T-helper 1 cell treated with Interleukin-12 subunit alpha and Interleukin-12 subunit beta and Interleukin-4 antibody, amounts not matched to agents 30 μg/mL and 1 μg/mL, for 36 hours (primary cell): ENCODE results near the gene RRP7A.
"Not testable (repeated sequence)": the region's sequence is repeated elsewhere in the genome, so short reads cannot be mapped to it uniquely, and the experiment has no call there.

ENCODE experiments used
- H3K27ac Mint-ChIP-seq: one replicate; pipeline ENCODE4 v1.8.0; 2021; ENCODE audit warnings: mild to moderate bottlenecking, mixed read lengths
- H3K27me3 Mint-ChIP-seq: one replicate; pipeline ENCODE4 v1.8.0; 2021; ENCODE audit warnings: low read depth, mixed read lengths
- H3K36me3 Mint-ChIP-seq: one replicate; pipeline ENCODE4 v1.8.0; 2021; ENCODE audit warnings: low read depth, mixed read lengths
- H3K4me1 Mint-ChIP-seq: one replicate; pipeline ENCODE4 v1.8.0; 2021; ENCODE audit warnings: low read depth, mixed read lengths
- H3K4me3 Mint-ChIP-seq: one replicate; pipeline ENCODE4 v1.8.0; 2021; ENCODE audit warnings: mild to moderate bottlenecking, moderate library complexity, mixed read lengths
- H3K9me3 Mint-ChIP-seq: one replicate; pipeline ENCODE4 v1.8.0; 2021; ENCODE audit warnings: mixed read lengths

RRP7A gene

DNA sequence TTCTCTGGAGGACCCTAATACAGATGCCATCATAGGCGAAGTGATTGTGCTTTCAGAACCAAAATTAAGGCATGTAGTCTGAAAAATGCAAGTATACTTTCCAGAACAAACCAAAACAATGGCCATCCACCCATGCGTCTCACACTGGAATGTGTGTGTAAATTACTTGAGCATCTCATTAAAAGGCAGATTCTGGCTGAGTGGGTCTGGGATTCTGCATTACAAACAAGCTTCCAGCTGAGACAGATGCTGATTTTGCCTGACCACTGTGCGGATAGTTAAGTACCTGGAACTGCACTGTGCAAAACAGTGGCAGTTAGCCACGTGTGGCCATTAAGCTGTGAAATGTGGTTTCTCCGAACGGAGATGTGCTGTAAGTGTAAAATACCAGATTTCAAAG lies 26.2 kb downstream of the RRP7A start:
- H3K27me3 Mint-ChIP-seq, result peaks cover 6% of the 10 kb centered on the region
- H3K4me1 Mint-ChIP-seq, result peaks cover 4% of the 10 kb centered on the region
- H3K27ac Mint-ChIP-seq, result no peak overlapping the region
- no peaks in the 10 kb centered on the region for H3K9me3 Mint-ChIP-seq
- peaks cover 2% of the 10 kb centered on the region for H3K36me3 Mint-ChIP-seq
- H3K4me3 Mint-ChIP-seq, result no peak overlapping the region

DNA sequence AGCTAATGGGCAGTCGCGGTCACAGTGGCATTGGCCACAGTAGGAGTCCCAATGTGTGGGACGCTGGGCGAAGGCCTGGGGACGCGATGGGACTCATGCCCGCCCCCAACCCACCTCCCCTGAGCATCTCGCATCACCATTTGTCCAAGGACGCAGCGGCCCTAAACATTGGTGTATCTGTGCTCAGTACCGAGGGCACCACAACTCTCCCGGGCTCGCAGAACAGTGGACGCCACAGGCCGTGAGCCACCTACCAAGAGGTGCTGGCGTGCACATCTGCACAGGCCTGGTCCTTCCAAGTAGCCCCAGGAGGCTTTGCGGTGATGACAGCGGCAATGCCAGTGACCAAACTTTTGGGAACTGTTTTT lies 27.3 kb downstream of the RRP7A start:
- Mint-ChIP-seq H3K36me3 (peaks cover 2% of the 10 kb centered on the region), H3K27ac (no peak overlapping the region), H3K9me3 (no peaks in the 10 kb centered on the region), H3K4me1 (peaks cover 1% of the 10 kb centered on the region), H3K27me3 (peaks cover 6% of the 10 kb centered on the region), H3K4me3 (no peak overlapping the region)

DNA sequence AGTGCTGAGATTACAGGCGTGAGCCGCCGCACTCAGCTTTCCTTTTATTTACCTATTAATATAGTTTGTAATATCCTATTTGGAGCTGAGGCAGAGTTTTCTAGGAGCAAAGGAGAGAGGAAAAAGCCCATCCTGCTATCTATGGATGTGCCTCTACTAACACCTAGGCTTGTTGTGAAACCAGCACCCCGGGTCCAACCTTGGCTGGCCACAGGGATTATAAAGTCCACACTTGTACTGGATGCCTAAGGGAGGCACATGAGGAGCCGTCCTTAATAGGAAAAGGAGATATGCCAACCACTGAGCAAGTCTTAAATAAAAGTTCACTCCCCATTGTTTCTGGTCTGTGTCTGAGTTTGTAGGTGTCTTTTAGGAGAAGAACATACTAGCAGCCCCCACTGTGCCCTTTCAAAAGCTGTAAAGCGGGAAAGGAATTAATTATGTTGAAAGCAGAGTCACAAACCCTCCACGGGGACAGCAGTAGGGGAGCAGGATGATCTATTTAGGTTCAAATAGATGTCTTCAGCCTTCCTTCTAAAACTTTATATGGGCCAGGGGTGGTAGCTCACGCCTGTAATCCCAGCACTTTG lies 29.3 kb downstream of the RRP7A start:
- peaks cover 6% of the 10 kb centered on the region for H3K27me3 Mint-ChIP-seq
- H3K27ac Mint-ChIP-seq, result no peak overlapping the region
- no peaks in the 10 kb centered on the region for H3K4me1 Mint-ChIP-seq
- H3K9me3 Mint-ChIP-seq, result no peaks in the 10 kb centered on the region
- H3K36me3 Mint-ChIP-seq, result no peaks in the 10 kb centered on the region
- no peak overlapping the region for H3K4me3 Mint-ChIP-seq

DNA sequence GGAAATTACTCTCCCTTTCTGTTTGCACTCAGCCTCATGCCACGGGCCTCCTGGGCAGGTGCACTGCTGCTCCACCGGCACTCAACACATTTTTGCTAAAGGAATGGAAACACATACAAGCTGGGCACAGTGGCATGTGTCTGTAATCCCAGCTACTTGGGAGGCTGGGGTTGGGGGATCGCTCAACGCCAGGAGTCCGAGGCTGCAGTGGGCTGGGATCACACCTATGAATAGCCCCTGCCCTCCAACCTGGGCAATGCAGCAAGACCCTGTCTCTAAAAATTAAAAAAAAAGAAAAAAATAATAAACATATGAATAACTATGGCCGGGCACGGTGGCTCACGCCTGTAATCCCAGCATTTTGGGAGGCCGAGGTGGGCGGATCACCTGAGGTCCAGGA lies 30.6 kb downstream of the RRP7A start:
- Mint-ChIP-seq H3K4me1 (no peaks in the 10 kb centered on the region), H3K4me3 (no peak overlapping the region), H3K27ac (no peak overlapping the region), H3K27me3 (peaks cover 8% of the 10 kb centered on the region), H3K36me3 (no peaks in the 10 kb centered on the region), H3K9me3 (no peaks in the 10 kb centered on the region)

DNA sequence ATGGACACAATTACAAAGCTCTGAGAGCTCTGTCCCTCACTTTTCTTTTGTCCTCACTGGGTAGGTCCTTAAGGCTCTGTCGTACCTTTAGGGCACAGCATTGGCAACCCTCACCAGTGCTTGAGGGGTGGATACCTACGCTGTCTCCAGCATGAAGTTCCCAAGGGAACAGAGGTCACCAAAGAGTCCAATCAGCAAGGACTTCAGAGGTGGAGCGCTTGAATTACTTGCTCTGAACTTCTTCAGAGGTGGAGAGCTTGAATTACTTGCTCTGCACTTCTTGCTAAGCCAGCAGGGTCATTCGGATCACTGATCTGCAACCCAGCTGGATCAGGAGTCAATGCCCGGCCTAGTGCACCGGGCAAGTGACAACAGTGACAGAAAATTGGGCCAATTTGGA lies 35.1 kb downstream of the RRP7A start:
- Mint-ChIP-seq H3K27me3 (peaks cover 6% of the 10 kb centered on the region), H3K4me3 (no peak overlapping the region), H3K27ac (no peak overlapping the region), H3K4me1 (no peaks in the 10 kb centered on the region), H3K36me3 (no peaks in the 10 kb centered on the region), H3K9me3 (no peaks in the 10 kb centered on the region)

DNA sequence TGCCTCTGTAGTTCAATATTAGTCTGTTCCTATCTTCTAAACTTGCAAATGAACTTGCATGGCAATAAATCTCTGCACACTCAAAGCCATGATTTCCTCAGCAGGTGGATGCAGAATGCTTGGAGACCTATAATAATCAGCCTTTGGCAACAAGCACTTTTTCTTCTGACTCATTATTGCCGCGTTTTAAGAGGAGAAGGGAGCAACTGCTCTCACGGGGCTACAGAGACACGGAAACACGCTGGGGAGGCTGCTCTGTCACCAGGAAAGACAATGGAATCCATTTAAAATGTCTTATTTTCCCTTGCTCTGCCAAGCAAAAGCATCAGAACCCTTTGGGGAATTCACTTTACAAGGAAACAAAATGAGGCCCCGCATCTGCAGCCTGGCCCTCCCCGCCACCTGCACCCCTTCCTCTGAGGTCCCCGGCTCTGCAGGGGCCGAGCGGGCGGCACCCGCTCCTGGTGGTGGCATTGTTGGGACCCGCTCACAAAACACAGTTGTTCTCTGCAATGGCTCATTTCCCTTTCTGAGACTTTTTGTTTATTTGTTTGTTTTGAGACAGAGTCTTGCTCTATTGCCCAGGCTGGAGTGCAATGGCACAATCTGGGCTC lies 35.9 kb downstream of the RRP7A start:
- H3K9me3 Mint-ChIP-seq, H3K4me3 Mint-ChIP-seq, H3K27me3 Mint-ChIP-seq, H3K36me3 Mint-ChIP-seq, H3K27ac Mint-ChIP-seq, H3K4me1 Mint-ChIP-seq: not testable (repeated sequence)

DNA sequence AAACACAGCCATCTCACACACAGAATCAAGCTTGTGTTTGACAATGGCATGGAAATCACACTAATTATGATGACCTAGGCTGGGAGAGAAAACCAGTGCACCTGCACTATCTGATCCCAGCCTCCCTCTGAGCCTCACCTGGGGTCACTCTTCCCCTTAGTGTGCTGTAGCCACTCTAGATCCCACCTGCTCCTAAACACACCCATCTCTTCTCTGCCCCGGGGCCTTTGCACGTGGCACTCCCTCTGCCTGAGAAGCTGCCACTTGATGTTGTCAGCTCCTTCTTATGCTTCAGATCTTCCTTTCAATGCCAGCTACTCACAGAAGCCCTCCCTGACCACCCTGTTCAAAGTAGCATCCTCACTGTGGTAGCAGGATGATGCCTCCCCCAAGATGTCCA lies 44.5 kb downstream of the RRP7A start:
- Mint-ChIP-seq H3K27me3 (peaks cover 16% of the 10 kb centered on the region), H3K9me3 (no peaks in the 10 kb centered on the region), H3K27ac (no peak overlapping the region), H3K4me3 (no peak overlapping the region), H3K36me3 (no peaks in the 10 kb centered on the region), H3K4me1 (peaks cover 8% of the 10 kb centered on the region)

DNA sequence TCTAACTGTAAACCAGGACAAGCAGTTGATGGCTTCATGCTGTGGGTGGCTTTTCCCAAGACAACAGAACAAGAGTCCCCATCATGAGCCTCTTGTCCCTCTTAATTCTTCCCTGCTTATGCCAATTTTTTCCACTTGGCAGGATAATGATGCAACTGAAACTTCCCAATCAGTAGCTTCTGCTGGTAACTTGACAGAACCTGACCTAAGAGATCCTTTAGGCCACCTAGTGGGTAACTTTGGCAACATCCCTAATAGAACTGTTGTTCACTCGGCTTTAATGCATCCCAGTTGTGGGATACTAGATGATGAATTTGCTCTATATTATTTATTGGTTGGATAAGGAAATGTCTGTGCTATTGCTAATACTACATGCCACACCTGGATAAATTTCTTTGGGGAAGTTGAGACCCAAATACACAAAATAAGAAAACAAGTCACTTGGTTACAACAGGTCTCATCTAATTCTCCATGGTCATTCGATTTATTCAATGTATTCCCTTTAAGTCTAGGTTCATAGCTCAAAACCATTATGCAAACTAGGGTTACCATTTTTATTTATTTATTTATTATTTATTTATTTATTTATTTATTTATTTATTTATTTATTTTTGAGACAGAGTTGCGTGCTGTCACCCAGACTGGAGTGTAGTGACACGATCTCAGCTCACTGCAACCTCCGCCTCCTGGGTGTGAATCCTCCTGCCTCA lies 46.0 kb downstream of the RRP7A start:
- H3K36me3 Mint-ChIP-seq, result no peaks in the 10 kb centered on the region

DNA sequence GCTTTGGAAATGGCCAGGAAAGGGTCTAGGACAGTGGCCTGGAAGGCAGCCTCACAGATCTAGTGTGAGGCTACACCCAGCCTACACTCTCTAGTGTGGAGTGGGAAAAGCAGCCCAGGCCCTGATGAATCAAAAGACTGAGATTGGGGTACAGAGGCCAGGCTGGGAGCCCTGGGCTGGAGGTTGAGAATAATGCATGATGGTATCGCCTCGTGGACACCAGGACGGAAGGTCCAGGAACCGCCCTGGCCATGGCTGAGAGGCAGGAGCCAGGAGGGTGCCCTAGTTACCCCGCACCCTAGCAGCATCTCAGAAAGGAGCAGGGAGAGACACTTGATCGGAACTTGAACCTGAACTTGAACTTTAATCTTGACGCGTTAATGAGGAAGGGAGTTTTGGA lies 46.9 kb downstream of the RRP7A start:
- Mint-ChIP-seq H3K27me3 (peaks cover 27% of the 10 kb centered on the region), H3K4me3 (no peak overlapping the region), H3K36me3 (no peaks in the 10 kb centered on the region), H3K27ac (no peak overlapping the region), H3K9me3 (no peaks in the 10 kb centered on the region), H3K4me1 (peaks cover 3% of the 10 kb centered on the region)

More for the DNA sequence above, 46.0 kb downstream of the RRP7A start:
- peaks cover 6% of the 10 kb centered on the region for H3K4me1 Mint-ChIP-seq
- no peaks in the 10 kb centered on the region for H3K9me3 Mint-ChIP-seq
- no peak overlapping the region for H3K4me3 Mint-ChIP-seq
- H3K27ac Mint-ChIP-seq, result no peak overlapping the region
- peaks cover 18% of the 10 kb centered on the region for H3K27me3 Mint-ChIP-seq

DNA sequence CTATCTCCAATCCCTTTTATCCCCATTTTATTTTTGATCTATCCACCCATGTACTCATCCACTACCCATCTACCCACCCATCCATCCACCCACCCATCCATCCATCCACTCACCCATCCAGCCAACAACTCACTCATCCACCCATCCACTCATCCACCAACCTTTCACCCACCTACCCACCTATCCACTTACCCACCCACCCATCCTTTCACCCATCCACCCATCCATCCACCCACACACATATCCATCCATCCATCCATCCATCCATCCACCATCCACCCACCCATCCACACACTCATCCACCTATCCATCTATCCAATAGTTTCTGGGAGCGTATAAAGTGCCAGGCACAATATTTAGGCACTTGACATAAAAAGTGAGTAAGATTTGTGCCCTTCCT lies 48.2 kb downstream of the RRP7A start:
- no peaks in the 10 kb centered on the region for H3K9me3 Mint-ChIP-seq

DNA sequence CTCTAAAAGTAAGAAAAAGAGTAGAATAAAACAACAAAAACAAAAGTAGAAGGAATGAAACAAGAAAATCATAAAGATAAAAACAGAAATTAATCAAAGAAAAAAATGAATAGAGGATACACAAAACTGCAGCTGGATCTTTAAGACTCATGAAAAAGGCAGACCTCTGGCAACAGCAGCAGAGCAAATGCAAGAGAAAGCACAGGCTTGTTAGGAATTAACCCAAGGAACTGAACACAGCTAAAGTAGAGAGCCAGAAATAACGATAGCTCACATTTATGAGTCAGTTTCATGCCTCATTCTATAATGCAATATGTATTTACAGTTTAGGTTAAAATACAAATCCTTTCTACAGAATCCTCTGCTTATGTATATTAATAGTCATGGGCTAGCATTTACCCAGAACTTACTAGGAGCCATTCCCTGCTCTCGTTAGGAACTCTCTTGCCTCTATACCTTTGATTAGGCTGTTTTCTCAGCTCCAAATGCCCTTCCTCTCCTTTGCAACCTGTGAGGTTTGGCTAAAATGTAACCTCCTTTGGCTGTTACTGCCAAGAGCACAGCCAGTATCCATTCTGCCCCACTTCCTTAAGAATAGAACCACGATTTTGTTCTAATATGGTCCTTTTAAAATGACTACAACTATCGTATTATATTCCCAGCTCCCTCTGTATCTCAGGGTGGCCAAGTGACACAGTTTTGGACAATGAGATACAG lies 49.1 kb downstream of the RRP7A start:
- H3K36me3 Mint-ChIP-seq, result no peaks in the 10 kb centered on the region
- H3K4me3 Mint-ChIP-seq, result no peak overlapping the region
- peaks cover 29% of the 10 kb centered on the region for H3K27me3 Mint-ChIP-seq
- no peaks in the 10 kb centered on the region for H3K9me3 Mint-ChIP-seq
- no peak overlapping the region for H3K27ac Mint-ChIP-seq
- peaks cover 3% of the 10 kb centered on the region for H3K4me1 Mint-ChIP-seq

More for the DNA sequence above, 48.2 kb downstream of the RRP7A start:
- peaks cover 3% of the 10 kb centered on the region for H3K4me1 Mint-ChIP-seq
- no peak overlapping the region for H3K4me3 Mint-ChIP-seq
- peaks cover 29% of the 10 kb centered on the region for H3K27me3 Mint-ChIP-seq
- no peaks in the 10 kb centered on the region for H3K36me3 Mint-ChIP-seq
- no peak overlapping the region for H3K27ac Mint-ChIP-seq

DNA sequence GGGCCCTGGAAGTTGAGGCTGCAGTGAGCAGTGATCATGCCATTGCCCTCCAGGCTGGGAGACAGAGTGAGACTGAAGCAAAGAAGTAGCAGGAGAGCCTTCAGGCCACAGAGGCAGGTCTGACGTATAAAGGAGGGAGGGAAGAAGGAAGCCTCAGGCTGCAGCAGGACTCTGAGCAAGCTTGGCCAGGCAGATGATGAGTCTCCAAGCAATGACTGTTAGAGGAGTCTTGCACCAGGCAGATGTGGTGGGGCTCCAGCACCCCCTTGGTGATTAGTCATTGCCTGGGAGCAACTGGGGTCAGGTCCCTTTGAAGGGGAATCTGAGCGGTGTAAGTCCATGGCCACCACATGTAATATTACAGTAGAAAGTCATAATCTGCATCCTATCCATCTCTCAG lies 50.8 kb downstream of the RRP7A start:
- no peak overlapping the region for H3K4me3 Mint-ChIP-seq
- H3K36me3 Mint-ChIP-seq, result no peaks in the 10 kb centered on the region
- no peak overlapping the region for H3K27ac Mint-ChIP-seq
- H3K27me3 Mint-ChIP-seq, result peaks cover 33% of the 10 kb centered on the region
- no peaks in the 10 kb centered on the region for H3K9me3 Mint-ChIP-seq
- peaks cover 3% of the 10 kb centered on the region for H3K4me1 Mint-ChIP-seq

DNA sequence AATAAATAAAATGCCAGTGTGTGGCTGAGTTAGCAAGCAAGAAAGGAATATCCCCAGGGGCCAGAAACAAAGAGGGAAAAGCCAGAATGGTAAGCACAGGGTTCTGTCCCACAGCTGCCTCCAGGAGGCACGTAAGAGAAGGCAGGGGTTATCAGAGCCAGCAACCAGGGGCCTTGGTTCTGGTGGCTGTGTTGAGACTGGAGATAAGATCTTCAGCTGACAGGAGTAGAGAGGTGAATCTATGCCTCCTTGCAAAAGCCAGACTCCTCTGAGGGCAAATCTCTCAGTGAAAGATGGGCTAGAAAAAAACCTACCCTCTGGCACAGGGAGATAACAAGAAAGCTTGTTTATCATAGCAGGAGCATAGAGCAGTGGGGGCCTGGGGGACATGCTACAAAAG lies 57.6 kb downstream of the RRP7A start:
- H3K36me3 Mint-ChIP-seq, result no peaks in the 10 kb centered on the region
- no peak overlapping the region for H3K4me3 Mint-ChIP-seq
- H3K27ac Mint-ChIP-seq, result no peak overlapping the region
- no peaks in the 10 kb centered on the region for H3K9me3 Mint-ChIP-seq
- H3K4me1 Mint-ChIP-seq, result peaks cover 2% of the 10 kb centered on the region
- H3K27me3 Mint-ChIP-seq, result peaks cover 40% of the 10 kb centered on the region

DNA sequence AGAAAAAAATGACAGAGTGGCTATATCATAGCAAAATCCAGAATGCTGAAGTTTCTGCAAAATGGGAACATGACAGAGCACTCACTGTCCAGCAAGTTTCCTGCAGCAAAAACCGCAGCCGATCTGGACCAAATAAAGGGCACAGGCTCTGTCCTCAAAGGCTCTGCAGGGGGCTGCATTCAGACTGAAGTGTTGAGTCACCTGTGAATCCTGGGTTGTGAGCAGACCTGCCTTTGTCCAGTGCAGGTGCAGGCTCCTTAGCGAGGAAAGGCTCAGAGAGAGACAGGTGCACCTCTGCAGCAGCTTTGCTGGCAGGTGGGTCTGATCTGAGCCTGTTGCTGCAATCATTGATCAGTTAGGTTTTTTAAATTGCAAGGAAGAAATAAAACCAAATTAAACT lies 58.1 kb downstream of the RRP7A start:
- Mint-ChIP-seq H3K4me1 (peaks cover 2% of the 10 kb centered on the region), H3K9me3 (no peaks in the 10 kb centered on the region), H3K27me3 (peaks cover 42% of the 10 kb centered on the region), H3K27ac (no peak overlapping the region), H3K36me3 (no peaks in the 10 kb centered on the region), H3K4me3 (no peak overlapping the region)
